ENCODE data around the gene TCF23. TPM values are rescaled to one million over a fixed set of nuclear protein-coding genes. Genes with fewer than 3 reads are reported as not detected.
"Not testable (repeated sequence)": the region's sequence is repeated elsewhere in the genome, so short reads cannot be mapped to it uniquely, and the experiment has no call there.

The TCF23 gene
- total RNA-seq, 1 donor from 2014 or later = not detected

DNA sequence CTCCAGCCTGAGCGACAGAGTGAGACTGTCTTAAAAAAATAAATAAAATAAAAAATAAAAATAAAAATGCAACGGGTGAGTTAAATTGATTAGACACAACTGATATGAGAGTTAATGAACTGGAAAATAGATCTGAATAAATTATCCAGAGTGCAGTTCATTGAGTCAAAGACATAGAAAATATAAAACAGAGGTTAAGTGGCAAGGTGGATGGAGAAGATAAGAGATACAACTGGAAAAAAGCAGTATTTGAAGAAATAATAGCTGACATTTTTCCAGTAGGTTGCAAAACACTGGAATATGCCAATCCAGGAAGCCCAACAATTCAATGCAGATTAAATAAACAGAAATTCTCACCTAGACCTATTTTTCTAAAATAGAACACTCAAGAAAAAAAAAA is 40.6 kb upstream of the TCF23 start:
- Mint-ChIP-seq H3K36me3 (ENCODE audit: unreplicated experiment) (no peaks in the 10 kb centered on the region), H3K4me1 (ENCODE audit: low read depth, unreplicated experiment) (no peaks in the 10 kb centered on the region), H3K27me3 (ENCODE audit: unreplicated experiment) (no peaks in the 10 kb centered on the region), H3K27ac (ENCODE audit: unreplicated experiment) (no peak overlapping the region), H3K9me3 (ENCODE audit: unreplicated experiment) (peaks cover 2% of the 10 kb centered on the region), H3K4me3 (ENCODE audit: unreplicated experiment) (no peak overlapping the region)
- DNase-seq = no peak
- no peak for TF ChIP-seq CTCF (IDR thresholded peaks at IDR 0.05; ENCODE audit: partially characterized antibody, unreplicated experiment)

GRCh38 chr2:27109083-27109482 is 39.7 kb upstream of the TCF23 start:
- Mint-ChIP-seq H3K4me3 (ENCODE audit: unreplicated experiment) (no peak overlapping the region), H3K36me3 (ENCODE audit: unreplicated experiment) (no peaks in the 10 kb centered on the region), H3K27ac (ENCODE audit: unreplicated experiment) (no peak overlapping the region), H3K27me3 (ENCODE audit: unreplicated experiment) (no peaks in the 10 kb centered on the region), H3K4me1 (ENCODE audit: low read depth, unreplicated experiment) (no peaks in the 10 kb centered on the region), H3K9me3 (ENCODE audit: unreplicated experiment) (peaks cover 2% of the 10 kb centered on the region)
- DNase-seq = no peak
- TF ChIP-seq CTCF (IDR thresholded peaks at IDR 0.05; ENCODE audit: partially characterized antibody, unreplicated experiment) = no peak

GRCh38 chr2:27110603-27111352 is 38.0 kb upstream of the TCF23 start:
- H3K36me3 Mint-ChIP-seq (ENCODE audit: unreplicated experiment); DNase-seq; H3K27ac Mint-ChIP-seq (ENCODE audit: unreplicated experiment); H3K4me3 Mint-ChIP-seq (ENCODE audit: unreplicated experiment); H3K27me3 Mint-ChIP-seq (ENCODE audit: unreplicated experiment); H3K4me1 Mint-ChIP-seq (ENCODE audit: low read depth, unreplicated experiment); H3K9me3 Mint-ChIP-seq (ENCODE audit: unreplicated experiment): not testable (repeated sequence)

- not testable (repeated sequence) for DNase-seq; H3K27me3 Mint-ChIP-seq (ENCODE audit: unreplicated experiment); H3K9me3 Mint-ChIP-seq (ENCODE audit: unreplicated experiment); H3K4me3 Mint-ChIP-seq (ENCODE audit: unreplicated experiment); H3K4me1 Mint-ChIP-seq (ENCODE audit: low read depth, unreplicated experiment); H3K36me3 Mint-ChIP-seq (ENCODE audit: unreplicated experiment); H3K27ac Mint-ChIP-seq (ENCODE audit: unreplicated experiment)
Measured at GRCh38 chr2:27111392-27112078, 37.3 kb upstream of the TCF23 start.

GRCh38 chr2:27115519-27115918 is 33.3 kb upstream of the TCF23 start:
- H3K9me3 Mint-ChIP-seq (ENCODE audit: unreplicated experiment) = peaks cover 5% of the 10 kb centered on the region
- H3K27ac Mint-ChIP-seq (ENCODE audit: unreplicated experiment) = no peak overlapping the region
- no peak for TF ChIP-seq CTCF (IDR thresholded peaks at IDR 0.05; ENCODE audit: partially characterized antibody, unreplicated experiment)
- H3K4me3 Mint-ChIP-seq (ENCODE audit: unreplicated experiment) = no peak overlapping the region
- no peak for DNase-seq
- H3K36me3 Mint-ChIP-seq (ENCODE audit: unreplicated experiment) = no peaks in the 10 kb centered on the region
- peaks cover 16% of the 10 kb centered on the region for H3K27me3 Mint-ChIP-seq (ENCODE audit: unreplicated experiment)
- peaks cover 1% of the 10 kb centered on the region for H3K4me1 Mint-ChIP-seq (ENCODE audit: low read depth, unreplicated experiment)

DNA sequence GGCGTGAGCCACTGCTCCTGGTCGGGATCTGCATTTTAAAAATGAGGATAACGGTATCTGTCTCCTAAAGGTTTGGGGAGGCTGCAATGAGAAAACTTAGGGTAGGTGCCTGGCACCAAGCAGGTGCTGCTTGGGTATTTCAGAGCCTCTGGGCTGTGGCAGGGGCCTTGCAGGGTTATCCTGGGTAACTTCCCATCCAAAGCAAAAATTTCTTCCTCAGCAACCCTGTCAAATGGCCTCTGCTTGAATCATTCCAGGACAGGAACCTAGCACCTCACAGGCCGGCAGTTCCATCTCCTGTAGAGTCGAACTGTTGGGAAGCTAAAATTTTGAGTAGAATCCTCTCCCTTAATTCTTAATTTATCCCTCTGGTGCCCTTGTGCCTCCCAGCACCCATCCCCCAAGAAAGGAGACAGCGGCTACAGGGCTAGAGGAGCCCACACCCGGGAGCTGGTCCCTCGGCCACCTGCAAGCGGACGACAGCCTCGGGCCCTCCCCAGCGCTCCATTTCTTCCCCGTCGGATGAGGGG is 30.7 kb upstream of the TCF23 start:
- no peak for DNase-seq
- peak overlapping the region; percentile 67 for H3K4me3 Mint-ChIP-seq (ENCODE audit: unreplicated experiment)
- peaks cover 1% of the 10 kb centered on the region for H3K4me1 Mint-ChIP-seq (ENCODE audit: low read depth, unreplicated experiment)
- no peak overlapping the region for H3K27ac Mint-ChIP-seq (ENCODE audit: unreplicated experiment)
- H3K27me3 Mint-ChIP-seq (ENCODE audit: unreplicated experiment) = peaks cover 23% of the 10 kb centered on the region
- no peak for TF ChIP-seq CTCF (IDR thresholded peaks at IDR 0.05; ENCODE audit: partially characterized antibody, unreplicated experiment)
- H3K36me3 Mint-ChIP-seq (ENCODE audit: unreplicated experiment) = no peaks in the 10 kb centered on the region
- peaks cover 6% of the 10 kb centered on the region for H3K9me3 Mint-ChIP-seq (ENCODE audit: unreplicated experiment)
